Measurements from ENCODE around the gene SH3PXD2A.
"Not testable (repeated sequence)": the region's sequence is repeated elsewhere in the genome, so short reads cannot be mapped to it uniquely, and the experiment has no call there.

The SH3PXD2A gene

GRCh38 chr10:103677486-103678177, 177.7 kb downstream of the SH3PXD2A start:
- no peak for DNase-seq

GRCh38 chr10:103676851-103677417, 178.4 kb downstream of the SH3PXD2A start:
- DNase-seq, result no peak

GRCh38 chr10:103676058-103676785, 179.2 kb downstream of the SH3PXD2A start:
- no peak for DNase-seq

- no peak for DNase-seq
Observed at GRCh38 chr10:103673606-103674005, 181.8 kb downstream of the SH3PXD2A start.

GRCh38 chr10:103672345-103672744, 183.0 kb downstream of the SH3PXD2A start:
- no peak for DNase-seq

- no peak for DNase-seq
Observed at GRCh38 chr10:103671126-103671895, 184.1 kb downstream of the SH3PXD2A start.

GRCh38 chr10:103669944-103670343, 185.4 kb downstream of the SH3PXD2A start:
- DNase-seq, result no peak

- no peak for DNase-seq
Observed at GRCh38 chr10:103669243-103669929, 186.0 kb downstream of the SH3PXD2A start.

- DNase-seq, result no peak
Observed at GRCh38 chr10:103668351-103669242, 186.8 kb downstream of the SH3PXD2A start.

- no peak for DNase-seq
Observed at GRCh38 chr10:103667356-103667755, 188.0 kb downstream of the SH3PXD2A start.

GRCh38 chr10:103666762-103667150, 188.6 kb downstream of the SH3PXD2A start:
- no peak for DNase-seq

- no peak for DNase-seq
Observed at GRCh38 chr10:103666087-103666761, 189.2 kb downstream of the SH3PXD2A start.

GRCh38 chr10:103665162-103665889, 190.1 kb downstream of the SH3PXD2A start:
- DNase-seq, result no peak

- no peak for DNase-seq
Observed at GRCh38 chr10:103663802-103664201, 191.6 kb downstream of the SH3PXD2A start.

GRCh38 chr10:103663236-103663635, 192.1 kb downstream of the SH3PXD2A start:
- no peak for DNase-seq

GRCh38 chr10:103662704-103663103, 192.7 kb downstream of the SH3PXD2A start:
- not testable (repeated sequence) for DNase-seq

GRCh38 chr10:103661198-103661950, 194.0 kb downstream of the SH3PXD2A start:
- DNase-seq, result peak; percentile 72

- no peak for DNase-seq
Observed at GRCh38 chr10:103660364-103661197, 194.8 kb downstream of the SH3PXD2A start.

All from NCI-H1048 (cell line).